ENCODE data around the gene HPCAL1. TPM values are rescaled to one million over a fixed set of nuclear protein-coding genes. Genes with fewer than 3 reads are reported as not detected.
A peak's percentile ranks its signal among the peaks of the same experiment; 100 is the strongest.

HPCAL1 gene
- total and polyA plus RNA-seq, 2 experiments from 2014 or later = 8.3 to 25.4 TPM

- Histone ChIP-seq H3F3A (replicated peaks; ENCODE audit: low read depth) (no peaks in the 10 kb centered on the region), H3K4me2 (no peak overlapping the region), H3K36me3 (ENCODE audit: insufficient read depth) (no peaks in the 10 kb centered on the region), H4K20me1 (replicated peaks; ENCODE audit: insufficient read depth) (no peaks in the 10 kb centered on the region), H3K79me2 (replicated peaks; ENCODE audit: insufficient read depth) (no peaks in the 10 kb centered on the region), H3K4me3 (no peak overlapping the region), H2AFZ (no peak overlapping the region), H3K4me1 (ENCODE audit: insufficient read depth) (no peaks in the 10 kb centered on the region; the same call in 1 of the 2 replicates), H3K27ac (ENCODE audit: low read depth) (no peak overlapping the region), H3K27me3 (ENCODE audit: insufficient read depth) (no peaks in the 10 kb centered on the region), H3K9me2 (ENCODE audit: insufficient read depth) (no peaks in the 10 kb centered on the region)
- Mint-ChIP-seq H3K4me1 (peaks cover 14% of the 10 kb centered on the region), H3K4me3 (no peak overlapping the region), H3K36me3 (ENCODE audit: low read depth) (no peaks in the 10 kb centered on the region), H3K9me3 (no peaks in the 10 kb centered on the region), H3K27me3 (ENCODE audit: insufficient read depth, low read depth, poor library complexity) (peaks cover 11% of the 10 kb centered on the region), H3K27ac (no peak overlapping the region)
- DNase-seq (ENCODE audit: low spot score) (no peak), ATAC-seq (no peak)
- TF ChIP-seq ZNF114 (CRISPR knock-in tag; IDR thresholded peaks at IDR 0.05) (no peak), REST (IDR thresholded peaks at IDR 0.05; ENCODE audit: unreplicated experiment) (no peak), JUNB (IDR thresholded peaks at IDR 0.05; ENCODE audit: unreplicated experiment) (no peak), STAT1 (IDR thresholded peaks at IDR 0.05; ENCODE audit: unreplicated experiment) (no peak), ETS1 (IDR thresholded peaks at IDR 0.05) (no peak), POLR2AphosphoS5 (IDR thresholded peaks at IDR 0.05; ENCODE audit: low read depth) (no peak)
Observed at GRCh38 chr2:10407432-10407831, 104.7 kb downstream of the HPCAL1 start.

- Histone ChIP-seq H3K4me3 (no peak overlapping the region), H3F3A (replicated peaks; ENCODE audit: low read depth) (no peaks in the 10 kb centered on the region), H2AFZ (peak overlapping the region; percentile 13; the same call in 1 of the 2 replicates), H3K4me2 (no peak overlapping the region), H3K79me2 (replicated peaks; ENCODE audit: insufficient read depth) (no peaks in the 10 kb centered on the region), H3K36me3 (ENCODE audit: insufficient read depth) (no peaks in the 10 kb centered on the region), H3K9me2 (ENCODE audit: insufficient read depth) (no peaks in the 10 kb centered on the region), H3K27ac (ENCODE audit: low read depth) (no peak overlapping the region), H3K27me3 (ENCODE audit: insufficient read depth) (no peaks in the 10 kb centered on the region), H4K20me1 (replicated peaks; ENCODE audit: insufficient read depth) (no peaks in the 10 kb centered on the region), H3K4me1 (ENCODE audit: insufficient read depth) (no peaks in the 10 kb centered on the region; the same call in 1 of the 2 replicates)
- peak; percentile 34 for DNase-seq (ENCODE audit: low spot score)
- H3K36me3 Mint-ChIP-seq (ENCODE audit: low read depth) = no peaks in the 10 kb centered on the region
- ATAC-seq = peak; percentile 15
- H3K27ac Mint-ChIP-seq = no peak overlapping the region; the same call in 1 of the 2 replicates
- H3K9me3 Mint-ChIP-seq = no peaks in the 10 kb centered on the region; the same call in 2 of the 3 replicates
- peaks cover 14% of the 10 kb centered on the region for H3K4me1 Mint-ChIP-seq
- peaks cover 15% of the 10 kb centered on the region for H3K27me3 Mint-ChIP-seq (ENCODE audit: insufficient read depth, low read depth, poor library complexity)
- H3K4me3 Mint-ChIP-seq = no peak overlapping the region
- TF ChIP-seq ZNF331 (CRISPR knock-in tag; IDR thresholded peaks at IDR 0.05; ENCODE audit: low read depth) (no peak), EZH2phosphoT487 (IDR thresholded peaks at IDR 0.05; ENCODE audit: unreplicated experiment) (no peak), STAT1 (IDR thresholded peaks at IDR 0.05; ENCODE audit: unreplicated experiment) (no peak), ZNF462 (CRISPR knock-in tag; IDR thresholded peaks at IDR 0.05) (no peak)
Observed at GRCh38 chr2:10407841-10408648, 105.3 kb downstream of the HPCAL1 start.

Data from GM23338 (cell line).